DOHH2 (cell line): ENCODE measurements around the gene G6PC2.

Experiments
- H3F3A ChIP-seq: fragments of 200-600 bp; sonication (generic), shearing (Covaris generic); 2 replicates; pipeline ENCODE4 v1.6.0; 2016; ENCODE audit warnings: antibody characterized with exemption, mild to moderate bottlenecking; ENCODE audit not compliant: control insufficient read depth, insufficient read depth
- H3K27ac ChIP-seq: fragments of 200-600 bp; sonication (generic); 2 replicates; pipeline ENCODE4 v1.5.1; 2014; ENCODE audit warnings: low read depth, mild to moderate bottlenecking, low read length, moderate library complexity
- H3K27me3 ChIP-seq: fragments of 200-600 bp; sonication (generic); 2 replicates; pipeline ENCODE4 v1.6.1; 2014; ENCODE audit warnings: mild to moderate bottlenecking, low read length, mixed read lengths; ENCODE audit not compliant: control insufficient read depth
- H3K36me3 ChIP-seq: fragments of 200-600 bp; sonication (generic); 2 replicates; pipeline ENCODE4 v1.6.1; 2014; ENCODE audit warnings: mild to moderate bottlenecking, low read length, moderate library complexity, mixed read lengths; ENCODE audit not compliant: control insufficient read depth
- H3K4me1 ChIP-seq: fragments of 200-600 bp; sonication (generic); 2 replicates; pipeline ENCODE4 v1.6.1; 2014; ENCODE audit warnings: mild to moderate bottlenecking, low read length, mixed read lengths; ENCODE audit not compliant: control insufficient read depth
- H3K4me2 ChIP-seq: fragments of 200-600 bp; sonication (generic); 2 replicates; pipeline ENCODE4 v1.6.0; 2014; ENCODE audit warnings: mild to moderate bottlenecking, low read length, moderate library complexity
- H3K4me3 ChIP-seq: fragments of 200-600 bp; sonication (generic); 2 replicates; pipeline ENCODE4 v1.5.1; 2014; ENCODE audit warnings: mild to moderate bottlenecking, low read length, mixed read lengths
- H3K79me2 ChIP-seq: fragments of 200-600 bp; sonication (generic); 2 replicates; pipeline ENCODE4 v1.6.1; 2014; ENCODE audit warnings: mild to moderate bottlenecking, low read length, mixed read lengths; ENCODE audit not compliant: control insufficient read depth
- H3K9me2 ChIP-seq: fragments of 200-600 bp; sonication (generic); replicated peaks from 2 replicates; pipeline ENCODE4 v1.6.1; 2014; ENCODE audit warnings: mild to moderate bottlenecking, low read length, mixed read lengths; ENCODE audit not compliant: control insufficient read depth
- H3K9me3 ChIP-seq: fragments of 200-600 bp; sonication (generic); 2 replicates; pipeline ENCODE4 v1.6.1; 2014; ENCODE audit warnings: antibody characterized with exemption, low read length, mixed read lengths; ENCODE audit not compliant: control insufficient read depth, insufficient read depth
- H4K20me1 ChIP-seq: fragments of 200-600 bp; sonication (generic); 2 replicates; pipeline ENCODE4 v1.6.0; 2014; ENCODE audit warnings: low read depth, mild to moderate bottlenecking, antibody characterized with exemption, low read length, moderate library complexity; ENCODE audit not compliant: control insufficient read depth, insufficient read depth
- CTCF ChIP-seq: fragments of 200-600 bp; sonication (generic); IDR thresholded peaks from one replicate; pipeline ENCODE4 v1.5.1; 2014; ENCODE audit warnings: antibody characterized with exemption, mild to moderate bottlenecking, low read depth, low read length; ENCODE audit not compliant: poor library complexity, severe bottlenecking
- EZH2phosphoT487 ChIP-seq: fragments of 200-600 bp; sonication (generic); IDR thresholded peaks from 2 replicates; pipeline ENCODE4 v1.6.1; 2017; ENCODE audit warnings: borderline replicate concordance, mild to moderate bottlenecking, antibody characterized with exemption, low read length, moderate library complexity, mixed read lengths

The G6PC2 gene

GRCh38 chr2:168910330-168910729 lies 9.2 kb downstream of the G6PC2 start:
- no peaks in the 10 kb centered on the region for H3K36me3 ChIP-seq
- no peak for TF ChIP-seq CTCF
- no peak for TF ChIP-seq EZH2phosphoT487
- H3K79me2 ChIP-seq, result no peaks in the 10 kb centered on the region
- H3F3A ChIP-seq, result no peaks in the 10 kb centered on the region
- peaks cover 1% of the 10 kb centered on the region; the same call in 1 of the 2 replicates for H3K27me3 ChIP-seq
- no peak overlapping the region for H3K4me3 ChIP-seq
- no peak overlapping the region for H3K27ac ChIP-seq
- no peaks in the 10 kb centered on the region for H3K9me2 ChIP-seq
- H3K4me2 ChIP-seq, result no peak overlapping the region
- H3K4me1 ChIP-seq, result no peaks in the 10 kb centered on the region
- no peaks in the 10 kb centered on the region for H3K9me3 ChIP-seq
- H4K20me1 ChIP-seq, result no peaks in the 10 kb centered on the region

GRCh38 chr2:168912466-168912865 lies 11.4 kb downstream of the G6PC2 start:
- Histone ChIP-seq H3K36me3 (no peaks in the 10 kb centered on the region), H3K9me2 (no peaks in the 10 kb centered on the region), H3K79me2 (no peaks in the 10 kb centered on the region), H3K4me1 (no peaks in the 10 kb centered on the region), H3K27ac (no peak overlapping the region), H3K9me3 (no peaks in the 10 kb centered on the region), H4K20me1 (no peaks in the 10 kb centered on the region), H3K4me3 (no peak overlapping the region), H3K27me3 (no peaks in the 10 kb centered on the region; the same call in 1 of the 2 replicates), H3K4me2 (no peak overlapping the region), H3F3A (no peaks in the 10 kb centered on the region)
- no peak for TF ChIP-seq CTCF
- no peak for TF ChIP-seq EZH2phosphoT487

GRCh38 chr2:168912901-168913369 lies 11.8 kb downstream of the G6PC2 start:
- no peaks in the 10 kb centered on the region for H3K36me3 ChIP-seq
- no peaks in the 10 kb centered on the region for H3K9me2 ChIP-seq
- no peak for TF ChIP-seq CTCF
- no peak for TF ChIP-seq EZH2phosphoT487
- no peak overlapping the region for H3K4me2 ChIP-seq
- H3K4me3 ChIP-seq, result no peak overlapping the region
- no peaks in the 10 kb centered on the region for H3K9me3 ChIP-seq
- no peaks in the 10 kb centered on the region for H3K79me2 ChIP-seq
- H3K27ac ChIP-seq, result no peak overlapping the region
- H4K20me1 ChIP-seq, result no peaks in the 10 kb centered on the region
- no peaks in the 10 kb centered on the region for H3K4me1 ChIP-seq
- H3K27me3 ChIP-seq, result 0 out of 2 replicates have a peak, but pooled peaks cover 4% of the 10 kb centered on the region
- no peaks in the 10 kb centered on the region for H3F3A ChIP-seq
